22Rv1 (cell line): ENCODE data around the gene AGRN.

Experiments
- CTCF ChIP-seq: fragments of 450-650 bp; IDR thresholded peaks from 2 replicates; pipeline ENCODE4 v1.5.1; 2017; ENCODE audit warnings: mild to moderate bottlenecking
- ZFX ChIP-seq: fragments of 450-650 bp; IDR thresholded peaks from 2 replicates; pipeline ENCODE4 v1.6.1; 2017; ENCODE audit warnings: antibody characterized with exemption, borderline replicate concordance

- TF ChIP-seq CTCF (no peak), ZFX (no peak)
Measured at GRCh38 chr1:1011396-1011949, 8.4 kb upstream of the AGRN start.
